Liver (tissue), 3 donors: ENCODE data around the gene CDH23.

ENCODE experiments used
- SP1 ChIP-seq: IDR thresholded peaks from 2 replicates; pipeline ENCODE4 v1.6.1; 2018; ENCODE audit warnings: antibody characterized with exemption, mild to moderate bottlenecking
- TAF1 ChIP-seq: conservative IDR thresholded peaks from 2 replicates; pipeline ENCODE4 v1.6.1; 2016; ENCODE audit warnings: antibody characterized with exemption, mild to moderate bottlenecking
- TF ChIP-seq, protein P1 (sequence below): fragments of 150-350 bp; IDR thresholded peaks from 2 replicates; pipeline ENCODE4 v1.5.1; 2017; ENCODE audit warnings: improper control_type of control experiment, low read depth, low read length; ENCODE audit not compliant: missing input control
- donor health status: healthy.
- donor health status: healthy.

DNA sequence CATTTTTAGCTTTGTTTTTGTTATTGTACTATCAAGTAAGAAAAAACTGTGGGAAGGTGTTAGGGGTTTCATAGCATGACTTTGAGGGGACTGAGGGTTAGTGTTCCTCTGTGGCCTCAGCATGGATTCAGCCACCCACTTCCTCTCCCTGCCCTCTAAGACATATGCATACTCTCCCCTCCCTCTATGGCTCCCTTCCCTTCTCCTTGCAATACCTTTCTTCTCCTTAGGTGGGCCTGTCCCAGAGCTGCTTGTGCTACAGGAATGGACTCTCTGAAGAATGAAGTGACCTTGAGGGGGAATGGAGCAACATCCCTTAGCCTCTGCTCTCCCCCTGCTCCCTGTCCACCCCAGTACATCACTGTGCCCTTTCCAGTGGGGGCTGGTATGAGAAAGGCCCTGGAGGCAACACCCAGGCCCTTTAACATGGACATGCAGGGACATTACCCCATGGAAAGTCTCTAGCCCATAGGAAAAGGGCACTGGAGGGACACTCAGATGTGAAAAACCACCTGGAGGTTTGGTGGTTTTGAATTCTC lies 22.4 kb downstream of the CDH23 start:
- TF ChIP-seq, protein P1, sequence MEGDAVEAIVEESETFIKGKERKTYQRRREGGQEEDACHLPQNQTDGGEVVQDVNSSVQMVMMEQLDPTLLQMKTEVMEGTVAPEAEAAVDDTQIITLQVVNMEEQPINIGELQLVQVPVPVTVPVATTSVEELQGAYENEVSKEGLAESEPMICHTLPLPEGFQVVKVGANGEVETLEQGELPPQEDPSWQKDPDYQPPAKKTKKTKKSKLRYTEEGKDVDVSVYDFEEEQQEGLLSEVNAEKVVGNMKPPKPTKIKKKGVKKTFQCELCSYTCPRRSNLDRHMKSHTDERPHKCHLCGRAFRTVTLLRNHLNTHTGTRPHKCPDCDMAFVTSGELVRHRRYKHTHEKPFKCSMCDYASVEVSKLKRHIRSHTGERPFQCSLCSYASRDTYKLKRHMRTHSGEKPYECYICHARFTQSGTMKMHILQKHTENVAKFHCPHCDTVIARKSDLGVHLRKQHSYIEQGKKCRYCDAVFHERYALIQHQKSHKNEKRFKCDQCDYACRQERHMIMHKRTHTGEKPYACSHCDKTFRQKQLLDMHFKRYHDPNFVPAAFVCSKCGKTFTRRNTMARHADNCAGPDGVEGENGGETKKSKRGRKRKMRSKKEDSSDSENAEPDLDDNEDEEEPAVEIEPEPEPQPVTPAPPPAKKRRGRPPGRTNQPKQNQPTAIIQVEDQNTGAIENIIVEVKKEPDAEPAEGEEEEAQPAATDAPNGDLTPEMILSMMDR, result no peak
- TF ChIP-seq TAF1 (no peak), SP1 (no peak)
